Measurements from ENCODE around the gene ZBTB20. TPM values are rescaled to one million over a fixed set of nuclear protein-coding genes. Genes with fewer than 3 reads are reported as not detected.

The ZBTB20 gene
- total RNA-seq, 1 donor from 2014 or later: 62.0 TPM

- no peaks in the 10 kb centered on the region for H3K27me3 ChIP-seq (ENCODE audit: low read depth)
- no peak for DNase-seq
- H3K27ac ChIP-seq (replicated peaks): no peak overlapping the region
- intact Hi-C loops (cut with micrococcal nuclease): no loop called here
- H3K4me1 ChIP-seq: peaks cover 19% of the 10 kb centered on the region
- peaks cover 16% of the 10 kb centered on the region for H3K36me3 ChIP-seq
- H3K4me3 ChIP-seq: no peak overlapping the region
- peaks cover 24% of the 10 kb centered on the region for H3K9me3 ChIP-seq (replicated peaks)
- no peak for TF ChIP-seq CTCF (IDR thresholded peaks at IDR 0.05; ENCODE audit: borderline replicate concordance)
Observed at GRCh38 chr3:115018694-115019093, 128.4 kb downstream of the ZBTB20 start.

- intact Hi-C loops (cut with micrococcal nuclease): no loop called here
- no peak for TF ChIP-seq CTCF (IDR thresholded peaks at IDR 0.05; ENCODE audit: borderline replicate concordance)
- Histone ChIP-seq H3K27me3 (ENCODE audit: low read depth) (no peaks in the 10 kb centered on the region), H3K27ac (replicated peaks) (no peak overlapping the region), H3K4me3 (no peak overlapping the region), H3K36me3 (peaks cover 11% of the 10 kb centered on the region), H3K9me3 (replicated peaks) (peaks cover 11% of the 10 kb centered on the region), H3K4me1 (no peaks in the 10 kb centered on the region)
- DNase-seq: no peak
Observed at GRCh38 chr3:115007966-115008365, 139.1 kb downstream of the ZBTB20 start.

- H3K4me1 ChIP-seq: no peaks in the 10 kb centered on the region
- no peak overlapping the region for H3K27ac ChIP-seq (replicated peaks)
- H3K27me3 ChIP-seq (ENCODE audit: low read depth): no peaks in the 10 kb centered on the region
- H3K36me3 ChIP-seq: peaks cover 9% of the 10 kb centered on the region
- TF ChIP-seq CTCF (IDR thresholded peaks at IDR 0.05; ENCODE audit: borderline replicate concordance): no peak
- H3K4me3 ChIP-seq: no peak overlapping the region
- intact Hi-C loops (cut with micrococcal nuclease): no loop called here
- peaks cover 22% of the 10 kb centered on the region for H3K9me3 ChIP-seq (replicated peaks)
- DNase-seq: no peak
Observed at GRCh38 chr3:115004201-115005140, 142.6 kb downstream of the ZBTB20 start.

GRCh38 chr3:114998971-114999579 lies 148.0 kb downstream of the ZBTB20 start:
- H3K27ac ChIP-seq (replicated peaks): no peak overlapping the region
- no peak overlapping the region for H3K4me3 ChIP-seq
- H3K36me3 ChIP-seq: peaks cover 9% of the 10 kb centered on the region
- no peaks in the 10 kb centered on the region for H3K27me3 ChIP-seq (ENCODE audit: low read depth)
- TF ChIP-seq CTCF (IDR thresholded peaks at IDR 0.05; ENCODE audit: borderline replicate concordance): no peak
- no peak for DNase-seq
- intact Hi-C loops (cut with micrococcal nuclease): no loop called here
- H3K9me3 ChIP-seq (replicated peaks): peaks cover 28% of the 10 kb centered on the region
- no peaks in the 10 kb centered on the region for H3K4me1 ChIP-seq

GRCh38 chr3:114994554-114995341 lies 152.3 kb downstream of the ZBTB20 start:
- no peak for TF ChIP-seq CTCF (IDR thresholded peaks at IDR 0.05; ENCODE audit: borderline replicate concordance)
- no peak overlapping the region for H3K27ac ChIP-seq (replicated peaks)
- no peaks in the 10 kb centered on the region for H3K27me3 ChIP-seq (ENCODE audit: low read depth)
- DNase-seq: no peak
- H3K9me3 ChIP-seq (replicated peaks): peaks cover 6% of the 10 kb centered on the region
- H3K4me1 ChIP-seq: no peaks in the 10 kb centered on the region
- no peak overlapping the region for H3K4me3 ChIP-seq
- H3K36me3 ChIP-seq: no peaks in the 10 kb centered on the region
- intact Hi-C loops (cut with micrococcal nuclease): no loop called here
